Activated naive CD8-positive, alpha-beta T cell (primary cell): Measurements from ENCODE around the gene MUTYH.
"Not testable (repeated sequence)": the region's sequence is repeated elsewhere in the genome, so short reads cannot be mapped to it uniquely, and the experiment has no call there.

Source experiments
- H3K27ac Mint-ChIP-seq: one replicate; pipeline ENCODE4 v1.8.0; 2021; ENCODE audit warnings: mixed read lengths
- H3K27me3 Mint-ChIP-seq: one replicate; pipeline ENCODE4 v1.8.0; 2021; ENCODE audit warnings: mixed read lengths
- H3K36me3 Mint-ChIP-seq: one replicate; pipeline ENCODE4 v1.8.0; 2021; ENCODE audit warnings: mixed read lengths
- H3K4me1 Mint-ChIP-seq: one replicate; pipeline ENCODE4 v1.8.0; 2021; ENCODE audit warnings: low read depth, mixed read lengths
- H3K4me3 Mint-ChIP-seq: one replicate; pipeline ENCODE4 v1.8.0; 2021; ENCODE audit warnings: mild to moderate bottlenecking, mixed read lengths
- H3K9me3 Mint-ChIP-seq: one replicate; pipeline ENCODE4 v1.8.0; 2021; ENCODE audit warnings: low read depth, mixed read lengths

Gene MUTYH

DNA sequence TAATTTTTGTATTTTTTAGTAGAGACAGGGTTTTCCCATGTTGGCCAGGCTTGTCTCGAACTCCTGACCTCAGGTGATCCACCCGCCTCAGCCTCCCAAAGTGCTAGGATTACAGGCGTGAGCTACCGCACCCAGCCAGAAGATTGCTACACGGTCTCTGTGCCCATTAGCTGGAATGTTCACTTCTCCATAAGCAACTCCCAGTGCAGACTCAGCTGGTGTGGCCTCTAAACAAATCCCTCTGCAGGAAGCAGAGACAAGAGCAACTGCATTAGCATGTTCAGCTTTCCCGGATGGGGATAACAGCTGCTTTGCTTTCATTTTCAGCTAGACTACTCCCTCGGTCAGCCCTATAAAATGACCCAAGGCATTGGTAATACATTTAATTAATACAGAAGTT is 20.7 kb upstream of the MUTYH start:
- not testable (repeated sequence) for H3K27ac Mint-ChIP-seq, H3K27me3 Mint-ChIP-seq, H3K4me3 Mint-ChIP-seq, H3K36me3 Mint-ChIP-seq, H3K9me3 Mint-ChIP-seq, H3K4me1 Mint-ChIP-seq

DNA sequence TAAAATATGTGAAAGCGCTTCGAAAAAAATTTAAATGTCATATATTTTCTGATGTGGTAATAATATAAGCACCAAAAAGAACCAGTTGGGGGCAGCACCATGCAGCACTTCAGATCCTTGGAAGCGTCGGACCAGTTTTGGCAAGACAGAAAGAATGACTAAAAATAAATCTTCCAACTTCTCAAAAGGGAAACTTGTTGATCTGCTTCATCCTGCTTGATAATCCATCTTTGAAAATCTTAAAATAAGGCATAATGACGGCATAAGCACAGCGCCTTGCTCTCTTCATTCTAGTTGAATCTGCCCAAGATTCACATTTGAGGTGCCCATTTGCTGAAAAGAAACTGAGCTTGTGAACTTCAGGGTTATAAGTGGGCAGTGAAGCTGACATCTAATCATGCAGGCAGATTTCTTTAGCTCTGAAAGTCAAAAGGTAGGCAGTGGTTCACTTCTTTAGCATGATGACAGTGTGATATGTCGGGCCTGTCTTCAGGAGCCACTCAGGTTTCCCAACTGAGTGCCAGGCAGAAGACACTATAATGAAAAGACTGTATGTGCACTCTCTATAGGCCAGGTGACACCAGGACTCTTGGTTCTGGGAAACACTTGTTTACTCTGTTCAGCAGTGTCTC is 19.8 kb upstream of the MUTYH start:
- Mint-ChIP-seq H3K4me3 (no peak overlapping the region), H3K9me3 (no peaks in the 10 kb centered on the region), H3K27ac (no peak overlapping the region), H3K27me3 (no peaks in the 10 kb centered on the region), H3K4me1 (peaks cover 4% of the 10 kb centered on the region), H3K36me3 (no peaks in the 10 kb centered on the region)

DNA sequence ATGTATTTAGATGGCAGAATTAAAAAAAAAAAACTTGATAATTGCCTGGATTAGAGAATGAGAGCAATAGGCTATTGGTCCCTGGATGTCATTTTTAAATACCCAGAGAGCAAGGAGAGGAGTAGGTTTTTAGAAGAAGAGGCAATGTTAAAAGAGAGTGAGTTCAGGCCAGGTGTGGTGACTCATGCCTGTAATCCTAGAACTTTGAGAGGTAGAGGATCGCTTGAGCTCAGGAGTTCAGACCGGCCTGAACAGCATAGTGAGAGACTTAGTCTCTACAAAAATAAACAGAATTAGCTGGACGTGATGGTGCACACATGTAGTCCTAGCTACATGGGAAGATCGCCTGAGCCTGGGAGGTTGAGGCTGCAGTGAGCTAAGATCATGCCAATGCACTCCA is 15.9 kb upstream of the MUTYH start:
- no peak overlapping the region for H3K4me3 Mint-ChIP-seq
- no peaks in the 10 kb centered on the region for H3K9me3 Mint-ChIP-seq

DNA sequence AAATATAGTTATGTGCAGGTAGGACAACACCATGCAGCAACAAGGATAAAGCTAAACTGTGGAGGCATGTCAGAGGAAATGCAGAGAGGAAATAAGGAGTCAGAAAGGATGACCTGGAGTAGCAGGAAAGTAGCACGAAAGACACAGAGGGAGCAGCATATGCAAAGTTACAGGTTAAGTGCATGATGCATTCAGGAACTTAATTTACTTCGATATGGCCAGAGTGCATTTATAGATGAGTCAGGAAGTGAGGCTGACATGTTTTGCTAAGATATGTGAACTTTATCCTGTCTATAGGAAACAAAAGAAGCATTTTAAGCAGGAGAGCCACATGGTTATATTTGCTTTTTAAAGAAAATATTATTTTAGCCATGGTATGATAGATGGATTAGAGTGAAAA is 15.4 kb upstream of the MUTYH start:
- H3K9me3 Mint-ChIP-seq, result no peaks in the 10 kb centered on the region
- peaks cover 4% of the 10 kb centered on the region for H3K4me1 Mint-ChIP-seq
- H3K36me3 Mint-ChIP-seq, result peaks cover 2% of the 10 kb centered on the region
- H3K27me3 Mint-ChIP-seq, result no peaks in the 10 kb centered on the region
- H3K4me3 Mint-ChIP-seq, result no peak overlapping the region
- H3K27ac Mint-ChIP-seq, result no peak overlapping the region

More for the DNA sequence above, 15.9 kb upstream of the MUTYH start:
- Mint-ChIP-seq H3K27ac (no peak overlapping the region), H3K27me3 (no peaks in the 10 kb centered on the region), H3K4me1 (peaks cover 4% of the 10 kb centered on the region), H3K36me3 (peaks cover 2% of the 10 kb centered on the region)

DNA sequence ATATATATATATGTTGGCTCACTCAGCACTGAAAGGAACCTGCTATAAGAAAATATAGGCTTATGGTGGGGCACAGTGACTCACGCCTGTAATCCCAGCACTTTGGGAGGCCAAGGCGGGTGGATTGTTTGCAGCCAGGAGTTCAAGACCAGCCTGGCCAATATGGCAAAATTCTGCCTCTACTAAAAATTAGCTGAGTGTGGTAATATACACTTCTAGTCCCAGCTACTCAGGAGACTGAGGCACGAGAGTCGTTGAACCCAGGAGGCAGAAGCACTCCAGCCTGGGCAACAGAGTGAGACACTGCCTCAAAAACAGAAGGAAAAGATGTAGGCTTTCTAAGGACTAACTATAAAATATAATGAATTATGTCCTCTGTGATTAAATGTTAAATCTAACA is 14.6 kb upstream of the MUTYH start:
- H3K27me3 Mint-ChIP-seq, result no peaks in the 10 kb centered on the region
- peaks cover under 1% of the 10 kb centered on the region for H3K4me1 Mint-ChIP-seq
- no peak overlapping the region for H3K4me3 Mint-ChIP-seq
- peaks cover 2% of the 10 kb centered on the region for H3K36me3 Mint-ChIP-seq
- H3K9me3 Mint-ChIP-seq, result no peaks in the 10 kb centered on the region
- no peak overlapping the region for H3K27ac Mint-ChIP-seq

DNA sequence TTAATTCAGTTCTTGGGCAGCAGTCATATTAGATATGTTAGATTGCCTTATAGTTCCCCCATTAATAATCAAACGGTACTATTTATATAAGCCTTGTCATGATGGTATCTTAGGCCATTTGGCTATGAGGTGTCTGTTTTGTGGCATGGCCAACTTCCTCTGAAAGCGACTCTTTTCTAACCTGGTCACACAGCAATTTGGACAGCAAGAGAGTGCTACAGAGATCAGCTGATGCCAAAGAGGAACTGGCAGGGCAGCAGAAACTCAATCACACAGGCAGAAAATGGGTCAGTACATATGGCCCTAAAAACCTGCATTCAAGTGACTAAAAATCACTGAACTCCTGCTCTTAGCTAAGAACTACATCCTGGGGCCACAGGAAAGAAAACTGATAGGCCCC is 13.4 kb upstream of the MUTYH start:
- no peak overlapping the region for H3K4me3 Mint-ChIP-seq
- no peaks in the 10 kb centered on the region for H3K9me3 Mint-ChIP-seq
- no peaks in the 10 kb centered on the region for H3K27me3 Mint-ChIP-seq
- no peak overlapping the region for H3K27ac Mint-ChIP-seq
- no peaks in the 10 kb centered on the region for H3K4me1 Mint-ChIP-seq
- H3K36me3 Mint-ChIP-seq, result peaks cover 2% of the 10 kb centered on the region

DNA sequence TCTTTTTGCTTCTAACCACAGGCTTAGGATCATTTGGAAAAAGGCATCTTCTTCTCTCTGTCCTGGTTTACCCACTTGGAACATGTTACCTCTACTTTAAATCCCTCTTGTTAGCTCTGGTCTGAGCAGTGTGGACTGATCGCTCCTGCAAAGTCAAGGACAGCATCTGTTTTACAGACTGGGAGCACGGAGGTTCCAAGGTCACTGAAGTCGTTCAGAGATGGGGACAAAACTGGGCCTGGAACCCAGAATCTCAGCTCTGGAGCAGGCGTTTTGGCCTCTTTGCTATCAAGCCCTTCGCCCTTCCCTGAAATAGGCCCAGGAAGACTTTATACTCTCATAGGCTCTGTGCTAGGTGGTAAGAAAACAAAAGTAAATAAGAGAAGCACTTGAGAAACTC is 11.3 kb upstream of the MUTYH start:
- Mint-ChIP-seq H3K36me3 (peaks cover 2% of the 10 kb centered on the region), H3K27ac (no peak overlapping the region), H3K4me3 (no peak overlapping the region), H3K9me3 (no peaks in the 10 kb centered on the region), H3K27me3 (no peaks in the 10 kb centered on the region), H3K4me1 (no peaks in the 10 kb centered on the region)

DNA sequence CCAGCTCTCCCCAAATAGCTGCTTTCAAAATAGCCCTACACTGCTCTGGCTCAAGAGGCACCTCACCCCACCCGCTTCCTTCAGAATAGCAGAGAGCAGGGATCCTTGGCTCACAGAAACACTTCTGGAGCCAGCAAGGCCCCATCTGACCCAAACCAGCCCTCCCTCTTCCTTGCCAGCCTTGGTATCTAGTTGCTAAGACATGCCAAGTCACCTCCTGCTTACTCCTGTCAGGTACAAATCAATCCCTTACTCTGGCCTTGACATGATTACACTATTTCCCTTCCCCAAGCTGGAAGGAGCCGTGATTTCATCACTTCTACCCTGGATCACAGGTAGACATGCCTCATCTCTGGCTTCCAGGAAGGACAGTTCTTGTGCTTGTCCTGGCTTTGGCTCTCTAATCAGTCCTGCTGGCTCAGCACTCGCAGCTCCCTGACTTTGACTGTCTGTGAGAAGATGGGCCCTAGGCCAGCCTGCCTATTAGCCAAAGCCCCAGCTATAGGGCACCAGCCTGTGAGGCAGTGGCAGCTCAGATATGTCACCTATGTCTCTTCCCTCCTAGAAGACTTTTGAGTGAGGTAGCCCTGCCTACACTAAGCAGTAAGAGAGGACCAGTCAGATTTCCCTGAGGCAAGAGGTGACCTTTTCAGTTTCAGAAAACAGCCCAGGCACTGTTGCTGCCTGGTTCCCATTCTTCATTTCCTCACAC is 8.9 kb upstream of the MUTYH start:
- no peak overlapping the region for H3K4me3 Mint-ChIP-seq
- peaks cover 2% of the 10 kb centered on the region for H3K36me3 Mint-ChIP-seq
- H3K9me3 Mint-ChIP-seq, result no peaks in the 10 kb centered on the region
- H3K4me1 Mint-ChIP-seq, result peaks cover 4% of the 10 kb centered on the region
- no peaks in the 10 kb centered on the region for H3K27me3 Mint-ChIP-seq
- H3K27ac Mint-ChIP-seq, result no peak overlapping the region

DNA sequence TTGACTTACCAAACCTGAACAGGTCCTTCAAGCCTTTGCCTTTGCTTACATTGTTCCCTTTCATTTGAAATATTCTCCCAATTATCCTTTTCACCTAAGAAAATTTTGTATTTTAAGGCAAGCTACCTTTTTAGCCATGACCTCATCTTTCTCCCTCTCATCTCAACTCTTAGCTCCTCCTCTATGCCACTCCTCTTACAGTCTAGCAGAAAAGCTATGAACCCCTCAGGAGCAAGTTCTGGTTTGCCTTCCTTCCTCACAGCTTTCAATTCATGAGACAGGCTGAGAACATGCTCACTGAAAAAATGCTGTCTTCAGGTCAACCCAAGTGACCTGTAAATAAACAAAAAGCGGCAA is 8.3 kb upstream of the MUTYH start:
- Mint-ChIP-seq H3K27me3 (no peaks in the 10 kb centered on the region), H3K27ac (no peak overlapping the region), H3K4me3 (no peak overlapping the region), H3K9me3 (no peaks in the 10 kb centered on the region), H3K36me3 (peaks cover 2% of the 10 kb centered on the region), H3K4me1 (peaks cover 4% of the 10 kb centered on the region)

DNA sequence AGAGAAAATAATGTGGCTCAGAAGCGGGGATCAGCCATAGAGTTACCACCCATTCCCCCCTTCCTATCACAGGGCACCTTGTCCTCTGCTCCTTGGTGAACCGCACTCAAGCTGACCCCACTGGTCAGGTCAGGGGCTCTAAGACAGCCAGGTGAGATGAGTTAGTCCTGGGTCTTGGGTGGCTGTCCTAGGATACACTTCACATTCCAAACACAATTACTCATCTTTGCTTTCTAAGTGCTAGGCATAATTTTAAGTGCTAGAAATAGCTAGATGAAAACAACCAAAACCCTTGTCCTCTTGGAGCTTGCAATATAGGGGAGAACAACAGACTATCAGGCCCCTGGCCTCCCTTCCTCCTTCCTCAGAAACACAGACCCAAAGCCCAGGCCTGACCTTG is 7.8 kb upstream of the MUTYH start:
- peaks cover 2% of the 10 kb centered on the region for H3K36me3 Mint-ChIP-seq
- no peaks in the 10 kb centered on the region for H3K27me3 Mint-ChIP-seq
- no peak overlapping the region for H3K4me3 Mint-ChIP-seq
- H3K9me3 Mint-ChIP-seq, result no peaks in the 10 kb centered on the region
- H3K4me1 Mint-ChIP-seq, result peaks cover 4% of the 10 kb centered on the region
- H3K27ac Mint-ChIP-seq, result peak overlapping the region; percentile 7

DNA sequence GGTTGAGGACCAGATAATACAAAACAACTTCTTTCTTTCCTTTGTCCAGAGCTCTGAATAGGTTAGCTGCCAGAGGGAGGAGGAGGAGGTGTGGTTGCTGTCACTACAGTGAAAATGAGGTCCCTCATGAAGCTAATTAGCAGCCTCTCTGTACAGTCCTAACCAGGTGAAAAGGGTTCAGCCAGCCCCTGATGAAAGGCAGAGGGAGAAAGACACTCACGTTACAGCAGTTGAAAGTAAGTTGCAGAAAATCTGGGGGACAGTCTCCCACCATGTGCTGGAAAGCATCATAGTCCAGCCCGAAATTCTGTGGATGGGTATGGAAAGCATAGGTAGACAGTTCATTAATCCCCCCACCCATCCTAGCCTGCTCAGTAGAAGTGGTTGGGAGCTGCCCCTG is 6.2 kb upstream of the MUTYH start:
- H3K27ac Mint-ChIP-seq, result peak overlapping the region; percentile 41
- H3K36me3 Mint-ChIP-seq, result peaks cover 5% of the 10 kb centered on the region
- no peaks in the 10 kb centered on the region for H3K9me3 Mint-ChIP-seq
- H3K27me3 Mint-ChIP-seq, result no peaks in the 10 kb centered on the region
- H3K4me3 Mint-ChIP-seq, result no peak overlapping the region
- H3K4me1 Mint-ChIP-seq, result peaks cover 15% of the 10 kb centered on the region

DNA sequence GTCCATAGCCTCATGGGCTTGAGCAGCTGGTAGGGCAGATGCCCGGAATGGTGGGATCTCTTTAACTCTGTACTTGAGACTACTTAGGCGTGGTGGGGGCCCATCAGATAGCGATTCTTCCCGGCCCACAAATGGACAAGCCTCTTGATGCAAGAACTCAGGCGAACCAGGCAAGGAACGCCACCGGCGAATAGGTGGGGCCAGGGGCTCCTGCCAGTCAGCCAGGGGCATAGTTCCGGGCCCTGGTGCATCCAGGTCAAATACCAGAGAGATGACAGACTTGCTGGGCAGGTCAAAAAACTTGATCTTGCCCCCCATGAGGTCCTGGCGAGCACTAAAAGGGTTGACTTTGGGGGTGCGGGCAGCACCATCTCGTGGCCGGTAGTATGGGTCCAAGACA is 4.8 kb upstream of the MUTYH start:
- H3K27ac Mint-ChIP-seq, result peak overlapping the region; percentile 19
- peaks cover 22% of the 10 kb centered on the region for H3K4me1 Mint-ChIP-seq
- H3K27me3 Mint-ChIP-seq, result no peaks in the 10 kb centered on the region
- H3K9me3 Mint-ChIP-seq, result no peaks in the 10 kb centered on the region
- peaks cover 8% of the 10 kb centered on the region for H3K36me3 Mint-ChIP-seq
- H3K4me3 Mint-ChIP-seq, result no peak overlapping the region

DNA sequence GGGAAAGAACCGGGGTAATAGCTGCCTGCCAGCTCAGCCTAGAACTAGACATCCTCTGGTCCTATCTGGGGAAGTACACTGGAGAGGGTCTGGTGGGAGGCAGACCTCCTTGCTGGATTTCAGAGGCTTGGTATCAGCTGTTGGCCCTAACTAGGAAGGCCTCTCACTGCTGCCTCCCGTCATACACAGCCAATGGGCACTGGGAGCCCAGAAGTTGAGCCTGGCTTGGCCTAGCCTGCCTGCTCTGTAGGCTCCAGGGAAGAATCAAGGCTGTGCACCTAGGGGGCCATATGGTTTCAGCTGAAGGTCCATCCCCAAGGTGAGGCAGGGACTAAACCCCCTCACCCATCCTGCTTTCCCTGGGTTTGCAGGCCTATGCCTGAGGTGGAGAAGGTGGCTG is 4.3 kb upstream of the MUTYH start:
- no peak overlapping the region for H3K4me3 Mint-ChIP-seq
- H3K4me1 Mint-ChIP-seq, result peaks cover 25% of the 10 kb centered on the region
- no peaks in the 10 kb centered on the region for H3K27me3 Mint-ChIP-seq
- H3K9me3 Mint-ChIP-seq, result no peaks in the 10 kb centered on the region
- H3K36me3 Mint-ChIP-seq, result peaks cover 8% of the 10 kb centered on the region
- no peak overlapping the region for H3K27ac Mint-ChIP-seq

DNA sequence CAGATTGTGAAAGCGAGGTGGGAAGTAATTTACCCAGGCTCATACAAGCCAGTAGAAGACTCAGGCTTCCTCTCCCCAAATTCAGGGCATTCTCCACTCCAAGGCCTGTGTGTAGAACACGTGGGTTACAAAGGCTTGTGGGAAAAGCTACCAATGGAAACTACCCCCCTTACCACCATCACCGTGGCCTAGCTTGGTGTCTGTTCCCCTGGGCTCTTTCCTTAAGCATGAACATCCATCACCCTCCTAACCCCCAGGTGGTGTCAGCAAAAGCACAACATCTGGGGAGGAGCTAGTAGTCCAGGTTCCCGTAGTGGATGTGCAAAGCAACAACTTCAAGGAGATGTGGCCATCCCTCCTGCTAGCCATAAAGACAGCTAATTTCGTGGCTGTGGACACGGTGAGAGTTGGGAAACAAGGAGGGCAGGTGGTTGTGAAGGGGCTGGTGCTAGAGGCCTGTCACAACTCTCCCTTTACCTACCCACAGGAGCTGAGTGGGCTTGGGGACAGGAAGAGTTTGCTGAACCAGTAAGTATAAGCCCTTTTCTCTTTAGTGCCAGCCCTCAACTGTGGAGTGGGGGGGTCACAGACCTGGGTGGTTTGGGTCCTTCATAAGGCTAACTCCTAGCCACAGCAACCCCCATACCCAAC is 701 bp upstream of the MUTYH start:
- peak overlapping the region; percentile 100 for H3K4me3 Mint-ChIP-seq
- peaks cover 43% of the 10 kb centered on the region for H3K4me1 Mint-ChIP-seq
- H3K27ac Mint-ChIP-seq, result peak overlapping the region; percentile 100
- peaks cover 13% of the 10 kb centered on the region for H3K36me3 Mint-ChIP-seq
- H3K9me3 Mint-ChIP-seq, result no peaks in the 10 kb centered on the region
- H3K27me3 Mint-ChIP-seq, result no peaks in the 10 kb centered on the region

DNA sequence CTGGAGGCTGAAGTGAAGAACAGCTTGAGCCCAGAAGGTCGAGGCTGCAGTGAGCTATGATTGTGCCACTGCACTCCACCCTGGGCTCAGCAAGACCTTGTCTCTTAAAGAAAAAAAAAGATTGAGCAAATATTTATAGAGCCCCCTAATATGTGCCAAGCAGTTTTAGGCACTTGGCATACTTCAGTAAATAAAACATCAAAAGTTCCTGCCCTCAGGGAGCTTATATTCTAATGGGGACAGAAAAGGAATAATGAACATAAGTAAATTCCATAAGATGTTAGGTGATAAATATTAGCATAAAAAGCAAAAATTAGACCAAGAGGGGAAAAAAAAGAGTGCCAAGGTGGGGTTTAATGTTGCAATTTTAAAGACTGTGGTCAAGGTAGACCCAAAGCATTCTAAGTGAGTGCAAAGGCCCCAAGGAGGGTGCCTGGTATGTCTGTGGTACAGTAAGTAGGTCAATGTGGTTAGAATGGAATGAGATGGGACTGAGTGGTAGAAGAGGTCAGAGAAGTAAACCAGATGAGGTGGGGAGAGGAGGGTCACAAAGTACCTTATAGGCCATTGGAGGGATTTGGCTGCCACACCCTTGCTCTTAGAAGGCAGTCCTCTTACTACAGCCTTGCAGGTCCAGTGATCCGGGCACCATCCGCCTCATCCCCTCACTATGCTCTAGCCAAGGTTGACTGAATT is 2.5 kb downstream of the MUTYH start:
- Mint-ChIP-seq H3K4me3 (peak overlapping the region; percentile 100), H3K27ac (peak overlapping the region; percentile 58), H3K9me3 (no peaks in the 10 kb centered on the region), H3K4me1 (peaks cover 54% of the 10 kb centered on the region), H3K36me3 (peaks cover 13% of the 10 kb centered on the region), H3K27me3 (no peaks in the 10 kb centered on the region)
